Measurements from ENCODE around the gene DNAJB13. TPM values are rescaled to one million over a fixed set of nuclear protein-coding genes. Genes with fewer than 3 reads are reported as not detected.
A peak's percentile ranks its signal among the peaks of the same experiment; 100 is the strongest.

Gene DNAJB13
- total and polyA plus RNA-seq, 2 of the 13 experiments (the other 11 are each of a cell fraction or from before 2014, with no cell fraction given), result 2.3 TPM; not detected in 1

- Histone ChIP-seq H3K9me3 (ENCODE audit: low read length) (no peaks in the 10 kb centered on the region), H3K36me3 (replicated peaks in 1 of 2; ENCODE audit: control insufficient read depth in 1 of 2, insufficient read depth in 2 of 2, low read length in 2 of 2) (no peaks in the 10 kb centered on the region), H3K9ac (ENCODE audit: insufficient read depth, low read depth, low read length) (no peak overlapping the region), H3K79me2 (ENCODE audit: insufficient read depth, low read length) (no peaks in the 10 kb centered on the region), H3K27me3 (ENCODE audit: control insufficient read depth in 1 of 2, insufficient read depth in 2 of 2, low read length in 2 of 2) (no peaks in the 10 kb centered on the region), H3K4me3 (replicated peaks in 1 of 3; ENCODE audit: insufficient read depth in 1 of 3, low read depth in 2 of 3, low read length in 3 of 3) (no peak overlapping the region), H4K20me1 (ENCODE audit: insufficient read depth, low read length) (no peaks in the 10 kb centered on the region), H3K27ac (ENCODE audit: extremely low read length, insufficient read depth, low read length) (no peak overlapping the region), H2AFZ (ENCODE audit: low read length) (no peak overlapping the region), H3K4me2 (ENCODE audit: low read depth, low read length) (no peak overlapping the region), H3K4me1 (ENCODE audit: insufficient read depth, low read length) (peaks cover 15% of the 10 kb centered on the region)
- DNase-seq (ENCODE audit: low spot score), result no peak
- FAIRE-seq, result no peak
- no peak for ATAC-seq
- intact Hi-C loops (cut with micrococcal nuclease; ENCODE audit: unreplicated experiment) (no loop called here), in situ Hi-C loops (cut with HindIII; ENCODE audit: extremely low pct_ligation_motif_present, low pct_unique_long_range_greater_than_20kb) (no loop called here)
- WGBS (ENCODE audit: low lambda C conversion rate), result 68% methylated on average over 14 of the region's 14 CpGs
- TF ChIP-seq MTA1 (CRISPR knock-in tag; IDR thresholded peaks at IDR 0.05; ENCODE audit: borderline replicate concordance) (no peak), ZNF629 (CRISPR knock-in tag; conservative IDR thresholded peaks at IDR 0.05) (no peak), ISL2 (CRISPR knock-in tag; IDR thresholded peaks at IDR 0.05) (no peak)
- POLR2A ChIA-PET, result no interaction called here
- BruUV-seq (replicated peaks), result no TSS peak
- CTCF ChIA-PET (ENCODE audit: low intra/inter-chr PET ratio, low total read pairs), result no interaction called here
Observed at GRCh38 chr11:74000307-74001133, 49.7 kb downstream of the DNAJB13 start.

- Histone ChIP-seq H3K9me3 (ENCODE audit: low read length) (no peaks in the 10 kb centered on the region), H3K4me2 (ENCODE audit: low read depth, low read length) (0 out of 2 replicates have a peak overlapping the region, but pooled peaks have one; percentile 4), H3K4me3 (replicated peaks in 1 of 3; ENCODE audit: insufficient read depth in 1 of 3, low read depth in 2 of 3, low read length in 3 of 3) (no peak overlapping the region; a peak in 1 of 6 replicates), H3K4me1 (ENCODE audit: insufficient read depth, low read length) (peaks cover 24% of the 10 kb centered on the region), H4K20me1 (ENCODE audit: insufficient read depth, low read length) (no peaks in the 10 kb centered on the region), H3K27ac (ENCODE audit: extremely low read length, insufficient read depth, low read length) (no peak overlapping the region), H2AFZ (ENCODE audit: low read length) (no peak overlapping the region), H3K27me3 (ENCODE audit: control insufficient read depth in 1 of 2, insufficient read depth in 2 of 2, low read length in 2 of 2) (no peaks in the 10 kb centered on the region), H3K36me3 (replicated peaks in 1 of 2; ENCODE audit: control insufficient read depth in 1 of 2, insufficient read depth in 2 of 2, low read length in 2 of 2) (no peaks in the 10 kb centered on the region), H3K79me2 (ENCODE audit: insufficient read depth, low read length) (no peaks in the 10 kb centered on the region), H3K9ac (ENCODE audit: insufficient read depth, low read depth, low read length) (no peak overlapping the region; the same call in 1 of the 2 replicates)
- intact Hi-C loops (cut with micrococcal nuclease; ENCODE audit: unreplicated experiment) (no loop called here), in situ Hi-C loops (cut with HindIII; ENCODE audit: extremely low pct_ligation_motif_present, low pct_unique_long_range_greater_than_20kb) (no loop called here)
- no peak for FAIRE-seq
- WGBS (ENCODE audit: low lambda C conversion rate), result 42% methylated on average over 6 of the region's 7 CpGs
- peak; percentile 34; the same call in 2 of the 3 replicates for ATAC-seq
- BruUV-seq (replicated peaks), result no TSS peak
- ChIA-PET POLR2A (interaction anchor here (0.9 to 1.6 kb wide), 2 partner anchors 17 to 19 kb away, joined by 3 to 4 read pairs; partner anchors contain the start of gene UCP2), CTCF (ENCODE audit: low intra/inter-chr PET ratio, low total read pairs) (no interaction called here)
- DNase-seq (ENCODE audit: low spot score), result no peak
- TF ChIP-seq GPN1 (CRISPR knock-in tag; IDR thresholded peaks at IDR 0.05; ENCODE audit: borderline replicate concordance), result no peak
- TF ChIP-seq HNRNPL (IDR thresholded peaks at IDR 0.05; ENCODE audit: low read depth, low read length), result no peak
- TF ChIP-seq ZBTB49 (CRISPR knock-in tag; IDR thresholded peaks at IDR 0.05; ENCODE audit: borderline replicate concordance), result no peak
- TF ChIP-seq SMAD9 (CRISPR knock-in tag; IDR thresholded peaks at IDR 0.05), result no peak
- TF ChIP-seq ZNF160 (CRISPR knock-in tag; IDR thresholded peaks at IDR 0.05), result no peak
- TF ChIP-seq TEAD2 (CRISPR knock-in tag; IDR thresholded peaks at IDR 0.05), result no peak
- no peak for TF ChIP-seq ZBTB39 (CRISPR knock-in tag; IDR thresholded peaks at IDR 0.05)
- no peak for TF ChIP-seq GMEB2 (CRISPR knock-in tag; IDR thresholded peaks at IDR 0.05; ENCODE audit: low read depth)
Observed at GRCh38 chr11:74001822-74002286, 51.0 kb downstream of the DNAJB13 start.

Data from HepG2 (cell line).